ENCODE data around the gene CDIPT. TPM values are rescaled to one million over a fixed set of nuclear protein-coding genes. Genes with fewer than 3 reads are reported as not detected.

CDIPT gene
- total and polyA plus RNA-seq, 7 experiments from 2014 or later, result 36.5 to 127 (median 77.8) TPM

GRCh38 chr16:29901607-29901945 lies 38.5 kb upstream of the CDIPT start:
- peak overlapping the region in 1 of 9 donors; percentile 42 for H3K27ac Mint-ChIP-seq
- ChIA-PET POLR2A (interaction anchor here (1.0 to 2.5 kb wide), 2 partner anchors 24 to 94 kb away, joined by 3 to 8 read pairs; partner anchors contain the start of gene KCTD13), CTCF (no interaction called here)
- intact Hi-C loops (cut with micrococcal nuclease), result loop anchor here in 1 of 2 donors (5.0 kb wide), 1 partner anchor 39 kb away; the partner anchor contains the start of gene CDIPT
- H3K27ac ChIP-seq (ENCODE audit: low read depth, low read length), result no peak overlapping the region
- no peak overlapping the region for H3K4me3 ChIP-seq (ENCODE audit: low read length)
- no peaks in the 10 kb centered on the region for H3K9me3 Mint-ChIP-seq
- peak overlapping the region in 6 of 10 donors; percentile 14 to 86 (median 32) for H3K4me3 Mint-ChIP-seq
- H3K4me1 Mint-ChIP-seq, result peaks cover 4 to 19% (median 11%) of the 10 kb centered on the region in 7 donors
- peaks cover 5% of the 10 kb centered on the region in 2 donors for H3K4me1 ChIP-seq (ENCODE audit: control insufficient read depth in 2 of 2, insufficient read depth in 2 of 2, low read length in 2 of 2)
- peaks cover 0 to 4% (median 3%) of the 10 kb centered on the region in 5 donors for H3K36me3 Mint-ChIP-seq
- peaks cover 16 to 32% (median 23%) of the 10 kb centered on the region in 5 donors for H3K27me3 Mint-ChIP-seq
- ATAC-seq, result no peak
- peaks cover 5 to 13% of the 10 kb centered on the region in 2 donors for H3K27me3 ChIP-seq (ENCODE audit: control insufficient read depth in 2 of 2, insufficient read depth in 2 of 2, low read length in 2 of 2)
- DNase-seq, result no peak
- peaks cover 0 to 3% (median 0%) of the 10 kb centered on the region in 3 experiments for H3K36me3 ChIP-seq (ENCODE audit: control insufficient read depth in 2 of 3, insufficient read depth in 3 of 3, low read length in 3 of 3)
- H3K9me3 ChIP-seq (ENCODE audit: control insufficient read depth in 2 of 3, low read length in 3 of 3), result no peaks in the 10 kb centered on the region

- peaks cover 4 to 19% (median 11%) of the 10 kb centered on the region in 7 donors for H3K4me1 Mint-ChIP-seq
- H3K9me3 Mint-ChIP-seq, result no peaks in the 10 kb centered on the region
- Histone ChIP-seq H3K4me1 (ENCODE audit: control insufficient read depth in 2 of 2, insufficient read depth in 2 of 2, low read length in 2 of 2) (peaks cover 5% of the 10 kb centered on the region in 2 donors), H3K27ac (ENCODE audit: low read depth, low read length) (no peak overlapping the region), H3K4me3 (ENCODE audit: low read length) (peak overlapping the region; percentile 53), H3K27me3 (ENCODE audit: control insufficient read depth in 2 of 2, insufficient read depth in 2 of 2, low read length in 2 of 2) (peaks cover 5 to 13% of the 10 kb centered on the region in 2 donors), H3K9me3 (ENCODE audit: control insufficient read depth in 2 of 3, low read length in 3 of 3) (no peaks in the 10 kb centered on the region), H3K36me3 (ENCODE audit: control insufficient read depth in 2 of 3, insufficient read depth in 3 of 3, low read length in 3 of 3) (no peaks in the 10 kb centered on the region)
- intact Hi-C loops (cut with micrococcal nuclease), result loop anchor here (1.0 to 5.0 kb wide), 5 partner anchors 25 to 95 kb away; partner anchors contain the start of genes CDIPT (in 2 of the 2), INO80E (in 1 of the 2), KCTD13 (in 1 of the 2) and TAOK2 (in 1 of the 2)
- ATAC-seq (no peak), DNase-seq (no peak)
- peak overlapping the region; percentile 53 to 86 (median 72) for H3K4me3 Mint-ChIP-seq
- CTCF ChIA-PET, result no interaction called here
- POLR2A ChIA-PET, result interaction anchor here (1.0 to 2.5 kb wide), 2 partner anchors 25 to 93 kb away, joined by 3 to 8 read pairs; partner anchors contain the start of gene KCTD13
- peaks cover 16 to 35% (median 26%) of the 10 kb centered on the region in 5 donors for H3K27me3 Mint-ChIP-seq
- H3K36me3 Mint-ChIP-seq, result peaks cover 0 to 4% (median 3%) of the 10 kb centered on the region in 5 donors
- H3K27ac Mint-ChIP-seq, result no peak overlapping the region
These were observed 38.0 kb upstream of the CDIPT start for GRCh38 chr16:29900888-29901606.

- ChIA-PET CTCF (no interaction called here), POLR2A (interaction anchor here (0.6 to 1.1 kb wide), 4 partner anchors 25 to 917 kb away, joined by 3 to 8 read pairs (median 3); partner anchors contain the start of genes KCTD13 and MVP)
- no peaks in the 10 kb centered on the region for H3K36me3 ChIP-seq (ENCODE audit: control insufficient read depth in 2 of 3, insufficient read depth in 3 of 3, low read length in 3 of 3)
- H3K27me3 ChIP-seq (ENCODE audit: control insufficient read depth in 2 of 2, insufficient read depth in 2 of 2, low read length in 2 of 2), result peaks cover 5 to 13% of the 10 kb centered on the region in 2 donors
- peak; percentile 68 to 91 (median 79) for DNase-seq
- H3K4me1 Mint-ChIP-seq, result peaks cover 4 to 19% (median 11%) of the 10 kb centered on the region in 7 donors
- peaks cover 16 to 35% (median 26%) of the 10 kb centered on the region in 5 donors for H3K27me3 Mint-ChIP-seq
- peaks cover 0 to 1% (median 0%) of the 10 kb centered on the region in 11 donors for H3K9me3 Mint-ChIP-seq
- peak within 1 kb of the TSS; percentile 53 to 86 (median 72) for H3K4me3 Mint-ChIP-seq
- peak within 1 kb of the TSS; percentile 53 for H3K4me3 ChIP-seq (ENCODE audit: low read length)
- H3K4me1 ChIP-seq (ENCODE audit: control insufficient read depth in 2 of 2, insufficient read depth in 2 of 2, low read length in 2 of 2), result peaks cover 5% of the 10 kb centered on the region in 2 donors
- intact Hi-C loops (cut with micrococcal nuclease), result loop anchor here (1.0 to 5.0 kb wide), 5 partner anchors 26 to 96 kb away; partner anchors contain the start of genes CDIPT (in 2 of the 2), INO80E (in 1 of the 2), KCTD13 (in 1 of the 2) and TAOK2 (in 1 of the 2)
- no peak within 1 kb of the TSS for H3K27ac ChIP-seq (ENCODE audit: low read depth, low read length)
- H3K9me3 ChIP-seq (ENCODE audit: control insufficient read depth in 2 of 3, low read length in 3 of 3), result no peaks in the 10 kb centered on the region
- ATAC-seq, result peak; percentile 93
- no peak within 1 kb of the TSS for H3K27ac Mint-ChIP-seq
- H3K36me3 Mint-ChIP-seq, result peaks cover 0 to 4% (median 3%) of the 10 kb centered on the region in 5 donors
These were observed 37.3 kb upstream of the CDIPT start, which contains the start of gene ASPHD1 for GRCh38 chr16:29900102-29900887. Gene ASPHD1 (plus strand): TSS chr16:29900488. CDS start chr16:29900972, 484 bp downstream.

DNA sequence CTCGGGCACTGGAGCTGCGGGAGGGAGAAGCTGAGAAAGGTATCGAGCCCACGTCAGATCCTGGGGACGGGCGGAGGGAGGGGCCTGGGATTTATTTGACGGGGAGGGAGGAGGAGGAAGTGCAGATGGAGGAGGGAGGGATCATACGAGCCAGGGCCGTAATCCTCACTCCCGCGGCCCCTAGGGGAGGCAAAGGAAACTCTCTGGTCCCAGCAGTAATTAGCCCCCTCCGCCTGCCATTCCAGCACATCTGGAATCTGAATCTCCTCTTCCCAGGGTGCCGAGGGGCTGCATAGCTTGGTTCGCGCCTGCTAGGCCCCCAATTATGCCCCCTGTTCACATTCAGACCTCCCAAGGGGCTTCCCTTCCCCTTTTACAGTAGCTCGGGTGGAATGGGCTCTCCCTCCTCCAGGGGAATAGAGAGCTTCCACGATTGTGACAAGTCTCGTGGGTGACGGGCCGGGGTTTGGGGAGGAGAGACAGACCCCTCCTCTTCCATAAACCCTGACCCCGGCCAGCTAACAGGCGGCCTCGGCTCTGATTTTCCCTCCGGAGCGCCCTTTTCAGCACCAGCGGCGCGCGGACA lies 36.6 kb upstream of the CDIPT start, which contains the start of gene SEZ6L2:
SEZ6L2 (minus strand) TSS at position 35 of the 586 bp plus-strand sequence. CDS start 531 bp downstream, outside the sequence.
- H3K9me3 ChIP-seq (ENCODE audit: control insufficient read depth in 2 of 3, low read length in 3 of 3), result no peaks in the 10 kb centered on the region
- peaks cover 4 to 19% (median 11%) of the 10 kb centered on the region in 7 donors for H3K4me1 Mint-ChIP-seq
- CTCF ChIA-PET, result no interaction called here
- H3K4me3 ChIP-seq (ENCODE audit: low read length), result peak within 1 kb of the TSS; percentile 53
- H3K9me3 Mint-ChIP-seq, result peaks cover 0 to 1% (median 0%) of the 10 kb centered on the region in 11 donors
- H3K36me3 Mint-ChIP-seq, result peaks cover 0 to 4% (median 3%) of the 10 kb centered on the region in 5 donors
- H3K27ac ChIP-seq (ENCODE audit: low read depth, low read length), result no peak within 1 kb of the TSS
- H3K4me1 ChIP-seq (ENCODE audit: control insufficient read depth in 2 of 2, insufficient read depth in 2 of 2, low read length in 2 of 2), result peaks cover 5% of the 10 kb centered on the region in 2 donors
- POLR2A ChIA-PET, result interaction anchor here (0.9 to 1.1 kb wide), 3 partner anchors 26 to 79 kb away, joined by 3 to 8 read pairs (median 3); partner anchors contain the start of genes KCTD13 and MVP
- H3K36me3 ChIP-seq (ENCODE audit: control insufficient read depth in 2 of 3, insufficient read depth in 3 of 3, low read length in 3 of 3), result no peaks in the 10 kb centered on the region
- intact Hi-C loops (cut with micrococcal nuclease), result loop anchor here (1.0 to 5.0 kb wide), 5 partner anchors 27 to 97 kb away; partner anchors contain the start of genes CDIPT (in 2 of the 2), INO80E (in 1 of the 2), KCTD13 (in 1 of the 2) and TAOK2 (in 1 of the 2)
- H3K4me3 Mint-ChIP-seq, result peak within 1 kb of the TSS; percentile 53 to 86 (median 72)
- DNase-seq (peak in 1 of 9 donors; percentile 92), ATAC-seq (no peak)
- H3K27ac Mint-ChIP-seq, result no peak within 1 kb of the TSS
- H3K27me3 Mint-ChIP-seq, result peaks cover 16 to 35% (median 26%) of the 10 kb centered on the region in 5 donors
- peaks cover 5 to 13% of the 10 kb centered on the region in 2 donors for H3K27me3 ChIP-seq (ENCODE audit: control insufficient read depth in 2 of 2, insufficient read depth in 2 of 2, low read length in 2 of 2)

- peaks cover 16 to 35% (median 26%) of the 10 kb centered on the region in 5 donors for H3K27me3 Mint-ChIP-seq
- Histone ChIP-seq H3K27ac (ENCODE audit: low read depth, low read length) (no peak overlapping the region), H3K4me1 (ENCODE audit: control insufficient read depth in 2 of 2, insufficient read depth in 2 of 2, low read length in 2 of 2) (peaks cover 5% of the 10 kb centered on the region in 2 donors), H3K9me3 (ENCODE audit: control insufficient read depth in 2 of 3, low read length in 3 of 3) (no peaks in the 10 kb centered on the region), H3K4me3 (ENCODE audit: low read length) (no peak overlapping the region), H3K36me3 (ENCODE audit: control insufficient read depth in 2 of 3, insufficient read depth in 3 of 3, low read length in 3 of 3) (no peaks in the 10 kb centered on the region), H3K27me3 (ENCODE audit: control insufficient read depth in 2 of 2, insufficient read depth in 2 of 2, low read length in 2 of 2) (peaks cover 5 to 13% of the 10 kb centered on the region in 2 donors)
- H3K36me3 Mint-ChIP-seq, result peaks cover 0 to 4% (median 3%) of the 10 kb centered on the region in 5 donors
- H3K4me3 Mint-ChIP-seq, result peak overlapping the region in 7 of 10 donors; percentile 10 to 67 (median 34)
- ChIA-PET POLR2A (interaction anchor here (0.7 to 1.1 kb wide), 2 partner anchors 63 to 76 kb away, joined by 3 read pairs; partner anchors contain the start of gene TMEM219), CTCF (interaction anchor here (0.8 kb wide), 1 partner anchor 88 kb away, joined by 3 read pairs; no protein-coding TSS in a partner anchor)
- H3K27ac Mint-ChIP-seq, result no peak overlapping the region
- DNase-seq, result no peak
- ATAC-seq, result no peak
- intact Hi-C loops (cut with micrococcal nuclease), result no loop called here
- H3K9me3 Mint-ChIP-seq, result peaks cover 0 to 1% (median 0%) of the 10 kb centered on the region in 11 donors
- peaks cover 4 to 19% (median 11%) of the 10 kb centered on the region in 7 donors for H3K4me1 Mint-ChIP-seq
These were observed 35.9 kb upstream of the CDIPT start for GRCh38 chr16:29898804-29899515.

All from naive thymus-derived CD4-positive, alpha-beta T cell (primary cell).